Measurements from ENCODE around the gene NPHS1. TPM values are rescaled to one million over a fixed set of nuclear protein-coding genes. Genes with fewer than 3 reads are reported as not detected.
A peak's percentile ranks its signal among the peaks of the same experiment; 100 is the strongest.

NPHS1 gene
- total and polyA plus RNA-seq, 2 of the 8 experiments (the other 6 are each of a cell fraction or from before 2014, with no cell fraction given), result 1.3 to 1.4 TPM

GRCh38 chr19:35847911-35848310 lies 4.4 kb downstream of the NPHS1 start:
- Histone ChIP-seq H3K79me2 (ENCODE audit: control insufficient read depth in 1 of 2, insufficient read depth in 2 of 2, low read length in 2 of 2) (no peaks in the 10 kb centered on the region), H3K27me3 (replicated peaks in 1 of 4; ENCODE audit: control insufficient read depth in 3 of 4, extremely low read depth in 1 of 4, insufficient read depth in 3 of 4, low read length in 3 of 4) (peaks cover 20 to 43% (median 34%) of the 10 kb centered on the region in 4 experiments), H2BK120ac (replicated peaks; ENCODE audit: low read depth, low read length) (no peak overlapping the region), H3K9me3 (ENCODE audit: insufficient read depth in 2 of 2, low read depth in 1 of 2, low read length in 1 of 2) (no peaks in the 10 kb centered on the region), H2AFZ (ENCODE audit: low read length) (no peak overlapping the region), H3K14ac (ENCODE audit: insufficient read length) (no peak overlapping the region), H3K4me2 (ENCODE audit: insufficient read depth in 1 of 2, low read depth in 2 of 2, low read length in 2 of 2) (no peak overlapping the region), H2BK12ac (ENCODE audit: low read depth, low read length) (no peak overlapping the region), H3K27ac (ENCODE audit: low read depth, low read length) (no peak overlapping the region), H4K91ac (replicated peaks; ENCODE audit: insufficient read length, low read length) (peak overlapping the region; percentile 30), H2BK15ac (ENCODE audit: low read length) (no peak overlapping the region), H3K18ac (ENCODE audit: extremely low read depth, low read length) (no peak overlapping the region), H4K5ac (ENCODE audit: insufficient read length, low read depth, low read length) (no peak overlapping the region), H2BK5ac (ENCODE audit: low read depth, low read length) (no peak overlapping the region), H3K36me3 (ENCODE audit: control insufficient read depth in 2 of 4, insufficient read depth in 4 of 4, low read length in 3 of 4) (no peaks in the 10 kb centered on the region), H3K23me2 (ENCODE audit: low read depth, low read length) (peaks cover 22% of the 10 kb centered on the region), H2AK5ac (ENCODE audit: low read depth, low read length) (no peak overlapping the region), H3K4me1 (replicated peaks in 1 of 4; ENCODE audit: control insufficient read depth in 3 of 4, insufficient read depth in 4 of 4, low read length in 3 of 4) (peaks cover 0 to 19% (median 9%) of the 10 kb centered on the region in 4 experiments; a peak in 5 of 7 replicates), H3K23ac (ENCODE audit: insufficient read length) (no peak overlapping the region), H4K8ac (ENCODE audit: extremely low read depth, insufficient read depth, low read length) (no peak overlapping the region), H4K20me1 (replicated peaks in 1 of 2; ENCODE audit: control insufficient read depth in 1 of 2, insufficient read depth in 2 of 2, low read length in 2 of 2) (peaks cover 0 to 2% of the 10 kb centered on the region in 2 experiments), H2BK20ac (ENCODE audit: low read length) (no peak overlapping the region), H3K56ac (replicated peaks; ENCODE audit: insufficient read length, low read depth, low read length) (no peak overlapping the region), H3K9ac (replicated peaks in 1 of 4; ENCODE audit: extremely low read depth in 1 of 4, low read depth in 3 of 4, low read length in 3 of 4) (no peak overlapping the region), H3K4me3 (ENCODE audit: extremely low read depth in 1 of 4, insufficient read depth in 2 of 4, low read depth in 3 of 4, low read length in 4 of 4) (no peak overlapping the region), H3K4ac (replicated peaks; ENCODE audit: insufficient read length, low read depth, low read length) (no peak overlapping the region), H3K79me1 (ENCODE audit: low read depth, low read length) (no peaks in the 10 kb centered on the region)
- CTCF ChIA-PET (ENCODE audit: partially characterized antibody), result no interaction called here
- POLR2A ChIA-PET (ENCODE audit: partially characterized antibody), result no interaction called here
- FAIRE-seq (no peak), DNase-seq (ENCODE audit: low read depth in 1 of 2, low spot score in 2 of 2) (no peak)
- 84% methylated on average over 8 of the region's 8 CpGs; no CpG with 5 or more reads in 1 of the 2 experiments for WGBS, 2 experiments (ENCODE audit: extremely low coverage in 1 of 2, insufficient coverage in 1 of 2, insufficient read length in 1 of 2, insufficient replicate concordance in 2 of 2, low coverage in 1 of 2, low lambda C conversion rate in 2 of 2, missing lambda C conversion rate in 1 of 2)
- TF ChIP-seq BRCA1 (IDR thresholded peaks at IDR 0.05; ENCODE audit: low read depth, low read length) (no peak), SP2 (IDR thresholded peaks at IDR 0.05; ENCODE audit: low read length) (no peak), RXRA (IDR thresholded peaks at IDR 0.05; ENCODE audit: insufficient read depth, low read depth, low read length) (no peak), POLR2AphosphoS5 (IDR thresholded peaks at IDR 0.05; ENCODE audit: low read depth, low read length) (no peak), EP300 (IDR thresholded peaks at IDR 0.05; ENCODE audit: borderline replicate concordance in 1 of 2, low read depth in 2 of 2, low read length in 2 of 2) (no peak), BCL11A (IDR thresholded peaks at IDR 0.05; ENCODE audit: low read depth in 2 of 2, low read length in 2 of 2) (no peak), JUND (IDR thresholded peaks at IDR 0.05; ENCODE audit: low read length) (no peak), TCF12 (IDR thresholded peaks at IDR 0.05; ENCODE audit: low read depth, low read length) (no peak), SP1 (IDR thresholded peaks at IDR 0.05; ENCODE audit: low read depth, low read length) (no peak), MAX (IDR thresholded peaks at IDR 0.05) (no peak), CHD1 (IDR thresholded peaks at IDR 0.05; ENCODE audit: low read depth, low read length) (no peak), EZH2 (IDR thresholded peaks at IDR 0.05; ENCODE audit: low read depth, low read length, severe bottlenecking) (no peak), GTF2F1 (IDR thresholded peaks at IDR 0.05; ENCODE audit: borderline replicate concordance, low read depth, low read length) (no peak), CHD2 (IDR thresholded peaks at IDR 0.05; ENCODE audit: low read length) (no peak)
